SK-MEL-5 (cell line): Measurements from ENCODE around the gene RIMBP3C. TPM values are rescaled to one million over a fixed set of nuclear protein-coding genes. Genes with fewer than 3 reads are reported as not detected.

ENCODE experiments used
- small RNA-seq, 2 experiments: library from RNA; depleted of rRNA; stranded (forward); fragments of <200 nt; gene quantifications; one replicate each; pipeline ENCODE3, GENCODE V24; 2014
- total RNA-seq: library from RNA; depleted of rRNA; stranded (reverse); fragments of >200 nt; shearing (Covaris generic); gene quantifications from 2 replicates; pipeline ENCODE4 v1.2.3, GENCODE V29; 2014; rRNA removed

The RIMBP3C gene
- total RNA-seq, 1 experiment from 2014 or later, result 0.16 TPM

Small RNAs within 50 kb of the gene (small RNA-seq; reads per million reads assigned to genes)
- gene RF00492 (0 reads per million in 2 experiments), gene RN7SKP221 (0 reads per million in 2 experiments)

Other genes with a start within 250 kb of the RIMBP3C start
- 0.16 and 0.24 TPM in 2 replicates for gene RIMBP3B, start 167.7 kb downstream of the RIMBP3C start, total RNA-seq
- 3.0 and 3.9 TPM in 2 replicates for gene HIC2, start 134.1 kb downstream of the RIMBP3C start, total RNA-seq
- gene TMEM191C, start 84.1 kb downstream of the RIMBP3C start, total RNA-seq, result 0.27 and 1.3 TPM in 2 replicates
- gene UBE2L3, start 16.3 kb upstream of the RIMBP3C start, total RNA-seq, result 82.6 and 83.1 TPM in 2 replicates
- gene YDJC, start 78.6 kb upstream of the RIMBP3C start, total RNA-seq, result 32.2 and 34.6 TPM in 2 replicates
- 0.11 TPM in 1 of 2 replicates, not detected in the other for gene CCDC116, start 81.3 kb upstream of the RIMBP3C start, total RNA-seq
- gene SDF2L1, start 90.8 kb upstream of the RIMBP3C start, total RNA-seq, result 144 and 146 TPM in 2 replicates
- gene PPIL2, start 114.6 kb upstream of the RIMBP3C start, total RNA-seq, result 22.5 and 27.6 TPM in 2 replicates
- gene YPEL1, start 184.3 kb upstream of the RIMBP3C start, total RNA-seq, result 0.40 and 2.0 TPM in 2 replicates